ENCODE results near the gene AKNAD1. TPM values are rescaled to one million over a fixed set of nuclear protein-coding genes. Genes with fewer than 3 reads are reported as not detected.

AKNAD1 gene, protein sequence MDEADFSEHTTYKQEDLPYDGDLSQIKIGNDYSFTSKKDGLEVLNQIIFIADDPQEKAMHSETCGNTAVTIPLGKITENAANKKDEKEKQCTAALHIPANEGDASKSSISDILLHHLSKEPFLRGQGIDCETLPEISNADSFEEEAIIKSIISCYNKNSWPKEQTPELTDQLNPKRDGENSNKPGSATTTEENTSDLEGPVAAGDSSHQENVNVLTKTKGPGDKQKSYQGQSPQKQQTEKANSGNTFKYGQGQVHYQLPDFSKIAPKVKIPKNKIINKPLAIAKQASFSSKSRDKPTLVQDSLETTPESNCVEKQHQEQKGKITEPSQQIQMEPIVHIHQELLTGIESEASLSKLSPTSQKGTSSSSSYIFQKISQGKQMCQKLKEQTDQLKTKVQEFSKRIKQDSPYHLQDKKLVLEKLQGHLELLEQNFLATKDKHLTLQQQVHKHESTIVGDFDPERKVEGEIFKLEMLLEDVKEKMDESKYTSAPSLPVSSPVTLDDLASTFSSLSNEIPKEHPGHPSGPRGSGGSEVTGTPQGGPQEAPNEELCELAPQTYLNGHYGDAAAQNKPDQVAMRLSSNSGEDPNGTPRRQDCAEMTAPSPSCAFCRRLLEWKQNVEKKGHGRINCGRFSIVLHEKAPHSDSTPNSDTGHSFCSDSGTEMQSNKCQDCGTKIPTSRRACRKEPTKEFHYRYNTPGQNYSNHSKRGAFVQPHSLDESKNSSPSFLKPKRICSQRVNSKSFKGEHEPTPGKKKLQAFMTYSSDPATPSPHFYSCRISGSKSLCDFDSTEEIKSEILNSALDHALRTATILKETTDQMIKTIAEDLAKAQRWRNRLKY
- 0.26 TPM for total RNA-seq (2021; ENCODE audit: unreplicated experiment)
- 1.0 TPM for polyA plus RNA-seq (2012; ENCODE audit: insufficient read length)
- Bru-seq, nascent RNA: percentile 33 among the genes with signal in this experiment
- BruChase-seq, experiment 1, labeled RNA remaining after a 2-hour chase: percentile 24 among the genes with signal in this experiment
- percentile 20 among the genes with signal in this experiment for BruChase-seq, experiment 2, labeled RNA remaining after a 6-hour chase
- long read RNA-seq: 0 reads

DNA sequence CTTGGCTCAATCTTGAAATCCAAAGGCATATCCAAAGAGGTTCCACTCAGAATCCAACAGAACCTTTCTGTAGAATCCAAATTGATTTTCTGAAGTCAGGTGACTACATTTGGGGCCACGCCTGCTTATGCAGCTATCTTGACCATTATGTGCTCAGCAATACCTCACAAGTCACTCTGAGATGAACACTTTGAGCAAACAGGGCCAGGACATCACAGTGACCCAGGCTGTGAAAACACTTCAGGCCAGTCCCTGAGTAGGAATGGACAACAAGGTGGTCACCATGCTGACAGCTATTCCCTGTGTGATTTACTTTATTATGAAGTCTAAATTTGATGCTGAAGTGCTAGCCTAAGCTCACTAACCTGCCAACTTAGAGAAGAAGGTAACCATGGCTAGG, at the start of gene AKNAD1:
AKNAD1 (minus strand) TSS at position 101 of the 400 bp plus-strand sequence. CDS start 4,430 bp downstream, outside the sequence.
- Histone ChIP-seq H3K4me1 (ENCODE audit: control insufficient read depth, insufficient read depth, low read length) (no peaks in the 10 kb centered on the region), H3K27me3 (ENCODE audit: control insufficient read depth, insufficient read depth, low read length) (no peaks in the 10 kb centered on the region), H3K4me3 (ENCODE audit: low read depth in 2 of 2, low read length in 2 of 2) (no peak within 1 kb of the TSS), H3K27ac (ENCODE audit: low read length) (no peak within 1 kb of the TSS), H3K9me3 (ENCODE audit: control insufficient read depth, insufficient read depth, low read depth, low read length) (no peaks in the 10 kb centered on the region), H3K36me3 (ENCODE audit: control insufficient read depth, insufficient read depth, low read length) (no peaks in the 10 kb centered on the region)
- no TSS peak for BruUV-seq (replicated peaks)
- intact Hi-C loops (cut with micrococcal nuclease; ENCODE audit: unreplicated experiment): no loop called here
- no peak for TF ChIP-seq TCF7L2 (IDR thresholded peaks at IDR 0.05; ENCODE audit: low read depth, low read length)
- TF ChIP-seq, protein P1, sequence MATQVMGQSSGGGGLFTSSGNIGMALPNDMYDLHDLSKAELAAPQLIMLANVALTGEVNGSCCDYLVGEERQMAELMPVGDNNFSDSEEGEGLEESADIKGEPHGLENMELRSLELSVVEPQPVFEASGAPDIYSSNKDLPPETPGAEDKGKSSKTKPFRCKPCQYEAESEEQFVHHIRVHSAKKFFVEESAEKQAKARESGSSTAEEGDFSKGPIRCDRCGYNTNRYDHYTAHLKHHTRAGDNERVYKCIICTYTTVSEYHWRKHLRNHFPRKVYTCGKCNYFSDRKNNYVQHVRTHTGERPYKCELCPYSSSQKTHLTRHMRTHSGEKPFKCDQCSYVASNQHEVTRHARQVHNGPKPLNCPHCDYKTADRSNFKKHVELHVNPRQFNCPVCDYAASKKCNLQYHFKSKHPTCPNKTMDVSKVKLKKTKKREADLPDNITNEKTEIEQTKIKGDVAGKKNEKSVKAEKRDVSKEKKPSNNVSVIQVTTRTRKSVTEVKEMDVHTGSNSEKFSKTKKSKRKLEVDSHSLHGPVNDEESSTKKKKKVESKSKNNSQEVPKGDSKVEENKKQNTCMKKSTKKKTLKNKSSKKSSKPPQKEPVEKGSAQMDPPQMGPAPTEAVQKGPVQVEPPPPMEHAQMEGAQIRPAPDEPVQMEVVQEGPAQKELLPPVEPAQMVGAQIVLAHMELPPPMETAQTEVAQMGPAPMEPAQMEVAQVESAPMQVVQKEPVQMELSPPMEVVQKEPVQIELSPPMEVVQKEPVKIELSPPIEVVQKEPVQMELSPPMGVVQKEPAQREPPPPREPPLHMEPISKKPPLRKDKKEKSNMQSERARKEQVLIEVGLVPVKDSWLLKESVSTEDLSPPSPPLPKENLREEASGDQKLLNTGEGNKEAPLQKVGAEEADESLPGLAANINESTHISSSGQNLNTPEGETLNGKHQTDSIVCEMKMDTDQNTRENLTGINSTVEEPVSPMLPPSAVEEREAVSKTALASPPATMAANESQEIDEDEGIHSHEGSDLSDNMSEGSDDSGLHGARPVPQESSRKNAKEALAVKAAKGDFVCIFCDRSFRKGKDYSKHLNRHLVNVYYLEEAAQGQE (IDR thresholded peaks at IDR 0.05; ENCODE audit: insufficient read depth in 1 of 2, low read depth in 2 of 2, low read length in 1 of 2): no peak
- TF ChIP-seq SIN3A (IDR thresholded peaks at IDR 0.05; ENCODE audit: borderline replicate concordance, insufficient read depth, low read depth, low read length): no peak
- no peak for TF ChIP-seq POLR2AphosphoS5 (IDR thresholded peaks at IDR 0.05; ENCODE audit: low read depth, low read length)
- ATAC-seq: no peak
- CTCF ChIA-PET: no interaction called here
- in situ Hi-C loops (cut with HindIII; ENCODE audit: low pct_unique_long_range_greater_than_20kb, low sequenced_read_pairs): no loop called here
- POLR2A ChIA-PET: no interaction called here
- no peak for DNase-seq (ENCODE audit: low read depth, low spot score)

DNA sequence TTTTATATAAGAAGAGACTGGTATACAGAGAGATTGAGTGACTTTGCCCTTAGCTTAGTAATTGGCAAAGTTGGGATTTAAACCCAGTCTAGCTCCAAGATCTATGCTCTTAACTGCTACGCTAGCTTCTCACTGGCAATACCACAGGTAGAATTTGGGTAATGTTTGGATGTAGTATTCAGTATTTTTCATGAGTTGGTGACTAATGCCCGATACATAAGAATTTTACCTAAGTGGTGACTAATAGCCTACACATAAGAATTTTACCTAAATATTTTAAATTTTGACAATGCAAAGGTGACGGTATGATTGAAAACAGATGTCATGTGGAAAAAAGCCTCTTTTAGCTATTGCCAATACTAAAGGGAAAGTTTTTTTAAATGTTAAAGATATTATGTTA, 44.2 kb upstream of the AKNAD1 start:
- in situ Hi-C loops (cut with HindIII; ENCODE audit: low pct_unique_long_range_greater_than_20kb, low sequenced_read_pairs): no loop called here
- H3K4me1 ChIP-seq (ENCODE audit: control insufficient read depth, insufficient read depth, low read length): no peaks in the 10 kb centered on the region; the same call in 1 of the 2 replicates
- DNase-seq (ENCODE audit: low read depth, low spot score) (no peak), ATAC-seq (no peak)
- peaks cover 22% of the 10 kb centered on the region; the same call in 1 of the 2 replicates for H3K36me3 ChIP-seq (ENCODE audit: control insufficient read depth, insufficient read depth, low read length)
- TF ChIP-seq, protein P1 (IDR thresholded peaks at IDR 0.05; ENCODE audit: insufficient read depth in 1 of 2, low read depth in 2 of 2, low read length in 1 of 2): no peak
- TF ChIP-seq TCF7L2 (IDR thresholded peaks at IDR 0.05; ENCODE audit: low read depth, low read length) (no peak), SIN3A (IDR thresholded peaks at IDR 0.05; ENCODE audit: borderline replicate concordance, insufficient read depth, low read depth, low read length) (no peak), POLR2AphosphoS5 (IDR thresholded peaks at IDR 0.05; ENCODE audit: low read depth, low read length) (no peak)
- TF ChIP-seq, protein P2, sequence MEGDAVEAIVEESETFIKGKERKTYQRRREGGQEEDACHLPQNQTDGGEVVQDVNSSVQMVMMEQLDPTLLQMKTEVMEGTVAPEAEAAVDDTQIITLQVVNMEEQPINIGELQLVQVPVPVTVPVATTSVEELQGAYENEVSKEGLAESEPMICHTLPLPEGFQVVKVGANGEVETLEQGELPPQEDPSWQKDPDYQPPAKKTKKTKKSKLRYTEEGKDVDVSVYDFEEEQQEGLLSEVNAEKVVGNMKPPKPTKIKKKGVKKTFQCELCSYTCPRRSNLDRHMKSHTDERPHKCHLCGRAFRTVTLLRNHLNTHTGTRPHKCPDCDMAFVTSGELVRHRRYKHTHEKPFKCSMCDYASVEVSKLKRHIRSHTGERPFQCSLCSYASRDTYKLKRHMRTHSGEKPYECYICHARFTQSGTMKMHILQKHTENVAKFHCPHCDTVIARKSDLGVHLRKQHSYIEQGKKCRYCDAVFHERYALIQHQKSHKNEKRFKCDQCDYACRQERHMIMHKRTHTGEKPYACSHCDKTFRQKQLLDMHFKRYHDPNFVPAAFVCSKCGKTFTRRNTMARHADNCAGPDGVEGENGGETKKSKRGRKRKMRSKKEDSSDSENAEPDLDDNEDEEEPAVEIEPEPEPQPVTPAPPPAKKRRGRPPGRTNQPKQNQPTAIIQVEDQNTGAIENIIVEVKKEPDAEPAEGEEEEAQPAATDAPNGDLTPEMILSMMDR (IDR thresholded peaks at IDR 0.05): no peak
- intact Hi-C loops (cut with micrococcal nuclease; ENCODE audit: unreplicated experiment): no loop called here
- no peaks in the 10 kb centered on the region for H3K27me3 ChIP-seq (ENCODE audit: control insufficient read depth, insufficient read depth, low read length)
- ChIA-PET CTCF (no interaction called here), POLR2A (interaction anchor here (0.6 kb wide), 1 partner anchor 295 kb away, joined by 4 read pairs; no protein-coding TSS in a partner anchor)
- no TSS peak for BruUV-seq (replicated peaks)
- no peaks in the 10 kb centered on the region for H3K9me3 ChIP-seq (ENCODE audit: control insufficient read depth, insufficient read depth, low read depth, low read length)
- no peak overlapping the region for H3K4me3 ChIP-seq (ENCODE audit: low read depth in 2 of 2, low read length in 2 of 2)
- H3K27ac ChIP-seq (ENCODE audit: low read length): no peak overlapping the region

Data from Panc1 (cell line).